ENCODE measurements around the gene SC5D.

Gene SC5D

GRCh38 chr11:121329781-121330395, 37.3 kb downstream of the SC5D start:
- DNase-seq, result no peak

- DNase-seq, result no peak
Observed at GRCh38 chr11:121330614-121331435, 38.3 kb downstream of the SC5D start.

GRCh38 chr11:121334973-121335710, 42.6 kb downstream of the SC5D start:
- no peak for DNase-seq

- DNase-seq, result no peak
Observed at GRCh38 chr11:121336279-121336937, 43.8 kb downstream of the SC5D start.

GRCh38 chr11:121337078-121337477, 44.5 kb downstream of the SC5D start:
- no peak for DNase-seq

GRCh38 chr11:121337740-121338272, 45.2 kb downstream of the SC5D start:
- DNase-seq, result no peak

- no peak for DNase-seq
Observed at GRCh38 chr11:121338536-121338935, 46.0 kb downstream of the SC5D start.

- no peak for DNase-seq
Observed at GRCh38 chr11:121340032-121340580, 47.5 kb downstream of the SC5D start.

GRCh38 chr11:121341609-121342008, 49.0 kb downstream of the SC5D start:
- DNase-seq, result no peak

GRCh38 chr11:121344824-121345223, 52.3 kb downstream of the SC5D start:
- DNase-seq, result no peak

GRCh38 chr11:121347094-121347493, 54.5 kb downstream of the SC5D start:
- DNase-seq, result no peak

GRCh38 chr11:121347813-121348212, 55.2 kb downstream of the SC5D start:
- DNase-seq, result no peak

GRCh38 chr11:121348220-121348875, 55.8 kb downstream of the SC5D start:
- DNase-seq, result no peak

GRCh38 chr11:121349790-121350189, 57.2 kb downstream of the SC5D start:
- no peak for DNase-seq

- no peak for DNase-seq
Observed at GRCh38 chr11:121350314-121351082, 57.9 kb downstream of the SC5D start.

GRCh38 chr11:121351083-121351630, 58.6 kb downstream of the SC5D start:
- DNase-seq, result no peak

- no peak for DNase-seq
Observed at GRCh38 chr11:121352251-121352891, 59.8 kb downstream of the SC5D start.

- no peak for DNase-seq
Observed at GRCh38 chr11:121354192-121354591, 61.6 kb downstream of the SC5D start.

- no peak for DNase-seq
Observed at GRCh38 chr11:121356357-121356756, 63.8 kb downstream of the SC5D start.
